Measurements from ENCODE around the gene PDILT. TPM values are rescaled to one million over a fixed set of nuclear protein-coding genes. Genes with fewer than 3 reads are reported as not detected.
A peak's percentile ranks its signal among the peaks of the same experiment; 100 is the strongest.

The PDILT gene
- total and polyA plus RNA-seq, 9 donors: not detected

DNA sequence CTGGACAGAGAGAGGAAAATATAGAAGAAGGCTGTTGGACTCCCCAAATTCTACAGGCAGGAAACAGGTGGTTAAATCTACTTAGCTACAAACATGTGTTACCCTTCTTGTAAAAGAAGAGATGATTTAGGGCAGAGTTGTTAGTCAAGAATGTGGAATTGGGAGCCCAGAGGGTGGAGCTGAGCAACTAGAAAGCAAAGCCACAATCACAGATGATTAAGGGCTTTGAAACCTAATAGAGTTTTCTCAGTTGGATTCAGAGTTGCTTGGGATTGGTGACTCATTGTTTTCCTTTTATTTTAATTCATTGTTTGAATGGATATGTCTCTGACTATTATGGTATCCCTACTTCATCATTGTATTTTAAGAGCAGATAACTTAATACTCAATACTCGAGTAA lies 11.0 kb upstream of the PDILT start:
- H3K27me3 ChIP-seq: no peaks in the 10 kb centered on the region
- H3K4me3 ChIP-seq: no peak overlapping the region
- intact Hi-C loops (cut with DNase I): no loop called here
- WGBS, 3 donors: 58 to 72% (median 70%) methylated on average over 1 of the region's 1 CpG
- H3K4me1 ChIP-seq (ENCODE audit: insufficient read depth): no peaks in the 10 kb centered on the region
- no peaks in the 10 kb centered on the region for H3K9me3 ChIP-seq
- no peak overlapping the region for H3K27ac ChIP-seq
- DNase-seq: no peak
- no peaks in the 10 kb centered on the region for H3K36me3 ChIP-seq
- TF ChIP-seq EP300 (IDR thresholded peaks at IDR 0.05) (no peak), POLR2A (IDR thresholded peaks at IDR 0.05) (no peak)
- TF ChIP-seq, protein P1, sequence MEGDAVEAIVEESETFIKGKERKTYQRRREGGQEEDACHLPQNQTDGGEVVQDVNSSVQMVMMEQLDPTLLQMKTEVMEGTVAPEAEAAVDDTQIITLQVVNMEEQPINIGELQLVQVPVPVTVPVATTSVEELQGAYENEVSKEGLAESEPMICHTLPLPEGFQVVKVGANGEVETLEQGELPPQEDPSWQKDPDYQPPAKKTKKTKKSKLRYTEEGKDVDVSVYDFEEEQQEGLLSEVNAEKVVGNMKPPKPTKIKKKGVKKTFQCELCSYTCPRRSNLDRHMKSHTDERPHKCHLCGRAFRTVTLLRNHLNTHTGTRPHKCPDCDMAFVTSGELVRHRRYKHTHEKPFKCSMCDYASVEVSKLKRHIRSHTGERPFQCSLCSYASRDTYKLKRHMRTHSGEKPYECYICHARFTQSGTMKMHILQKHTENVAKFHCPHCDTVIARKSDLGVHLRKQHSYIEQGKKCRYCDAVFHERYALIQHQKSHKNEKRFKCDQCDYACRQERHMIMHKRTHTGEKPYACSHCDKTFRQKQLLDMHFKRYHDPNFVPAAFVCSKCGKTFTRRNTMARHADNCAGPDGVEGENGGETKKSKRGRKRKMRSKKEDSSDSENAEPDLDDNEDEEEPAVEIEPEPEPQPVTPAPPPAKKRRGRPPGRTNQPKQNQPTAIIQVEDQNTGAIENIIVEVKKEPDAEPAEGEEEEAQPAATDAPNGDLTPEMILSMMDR (IDR thresholded peaks at IDR 0.05): no peak

DNA sequence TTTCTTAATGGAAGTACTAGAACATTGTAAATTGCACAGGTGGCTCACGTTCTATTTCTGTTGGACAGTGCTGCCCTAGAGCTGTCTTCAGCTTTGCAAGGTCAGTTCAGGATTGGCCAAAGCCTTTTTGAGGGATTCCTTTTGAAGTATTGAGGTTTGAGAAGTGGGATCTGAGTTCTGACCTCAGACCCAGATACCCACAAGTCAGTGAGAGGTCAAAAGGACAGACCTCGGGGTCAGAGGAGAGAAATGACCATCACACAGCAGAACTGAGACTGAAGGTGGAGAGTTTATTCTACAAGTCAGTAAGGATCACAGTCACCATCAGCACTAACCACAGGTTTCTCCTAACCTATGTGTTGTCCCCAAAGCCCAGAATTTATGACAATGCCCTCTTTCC lies 6.5 kb upstream of the PDILT start:
- intact Hi-C loops (cut with DNase I): no loop called here
- no peak for DNase-seq
- TF ChIP-seq, protein P1 (IDR thresholded peaks at IDR 0.05): no peak
- TF ChIP-seq POLR2A (IDR thresholded peaks at IDR 0.05) (no peak), EP300 (IDR thresholded peaks at IDR 0.05) (no peak)
- 80 to 85% (median 83%) methylated on average over 2 of the region's 2 CpGs for WGBS, 3 donors
- H3K27ac ChIP-seq: no peak overlapping the region
- H3K36me3 ChIP-seq: no peaks in the 10 kb centered on the region
- no peaks in the 10 kb centered on the region for H3K9me3 ChIP-seq
- H3K27me3 ChIP-seq: no peaks in the 10 kb centered on the region
- peaks cover 2% of the 10 kb centered on the region for H3K4me1 ChIP-seq (ENCODE audit: insufficient read depth)
- H3K4me3 ChIP-seq: no peak overlapping the region

DNA sequence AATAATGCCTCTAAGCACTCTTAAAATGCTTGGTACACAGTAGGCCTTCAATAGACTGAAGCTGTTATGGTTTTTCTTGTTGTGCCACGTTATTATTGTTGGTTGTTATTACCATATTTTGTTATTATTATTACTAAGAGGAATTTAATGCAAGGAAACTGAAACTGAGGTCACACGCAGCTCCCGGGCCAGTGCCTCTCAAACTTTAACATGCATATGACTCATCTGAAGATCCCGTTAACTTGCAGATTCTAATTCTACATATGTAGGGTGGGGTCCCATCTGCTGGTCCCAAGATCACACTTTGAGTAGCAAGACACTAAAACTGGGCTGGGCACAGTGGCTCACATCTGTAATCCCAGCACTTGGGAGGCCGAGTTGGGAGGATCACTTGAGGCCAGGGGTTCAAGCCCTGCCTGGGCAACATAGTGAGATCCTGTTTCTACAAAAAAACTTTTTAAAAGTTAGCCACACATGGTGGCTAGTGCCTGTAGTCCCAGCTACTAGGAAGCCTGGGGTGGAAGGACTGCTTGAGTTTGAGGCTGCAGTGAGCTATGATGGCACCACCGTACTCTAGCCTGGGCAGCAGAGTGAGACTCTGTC lies 5.7 kb upstream of the PDILT start:
- no peaks in the 10 kb centered on the region for H3K27me3 ChIP-seq
- no peak for DNase-seq
- WGBS, 3 donors: 57 to 73% (median 65%) methylated on average over 6 of the region's 6 CpGs
- H3K9me3 ChIP-seq: no peaks in the 10 kb centered on the region
- H3K36me3 ChIP-seq: no peaks in the 10 kb centered on the region
- intact Hi-C loops (cut with DNase I): no loop called here
- H3K4me1 ChIP-seq (ENCODE audit: insufficient read depth): peaks cover 2% of the 10 kb centered on the region
- TF ChIP-seq, protein P1 (IDR thresholded peaks at IDR 0.05): no peak
- TF ChIP-seq POLR2A (IDR thresholded peaks at IDR 0.05): no peak
- TF ChIP-seq EP300 (IDR thresholded peaks at IDR 0.05): no peak
- no peak overlapping the region for H3K4me3 ChIP-seq
- no peak overlapping the region for H3K27ac ChIP-seq

DNA sequence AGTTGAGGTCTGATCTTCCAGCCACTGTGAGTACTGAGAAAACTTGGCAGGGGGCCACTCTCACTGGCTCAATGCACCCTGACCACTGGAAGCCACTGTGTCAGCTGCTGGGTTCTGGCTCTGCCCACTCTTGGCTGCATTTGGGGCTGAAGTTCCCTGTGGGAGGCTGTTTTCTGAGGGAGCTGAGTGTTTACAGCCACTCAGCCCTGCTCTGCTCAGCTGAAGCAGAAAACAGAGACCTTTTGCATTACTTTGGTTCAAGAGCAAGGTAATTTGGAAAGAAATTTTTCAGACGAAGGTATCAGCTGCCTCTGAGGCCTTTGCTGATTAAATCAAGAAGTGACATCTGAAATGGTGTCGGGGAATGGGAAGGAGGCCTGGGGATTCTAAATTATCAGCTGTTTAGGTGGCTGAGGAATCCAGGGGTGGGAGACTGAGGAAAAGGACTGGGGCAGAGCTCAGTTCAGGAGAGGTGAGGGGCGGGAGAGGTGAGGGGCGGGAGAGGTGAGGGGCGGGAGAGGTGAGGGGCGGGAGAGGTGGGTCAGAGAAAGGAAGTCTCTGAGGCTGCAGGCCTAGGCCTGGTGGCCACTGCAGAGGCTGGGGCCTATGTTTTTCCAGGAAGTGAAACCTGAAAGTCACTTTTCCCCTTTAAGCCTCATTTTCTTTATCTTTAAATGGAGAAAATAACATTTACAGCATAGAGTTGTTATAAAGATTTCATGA lies 5.0 kb upstream of the PDILT start, which contains the start of gene ACSM5:
TSS of gene ACSM5 (plus strand) at position 137 of the 723 bp plus-strand sequence. CDS start 1,951 bp downstream, outside the sequence.
- H3K27ac ChIP-seq: no peak within 1 kb of the TSS
- intact Hi-C loops (cut with DNase I): no loop called here
- H3K36me3 ChIP-seq: no peaks in the 10 kb centered on the region
- no peaks in the 10 kb centered on the region for H3K9me3 ChIP-seq
- peak in 3 of 5 donors; percentile 24 to 47 (median 31) for DNase-seq
- TF ChIP-seq EP300 (IDR thresholded peaks at IDR 0.05) (no peak), POLR2A (IDR thresholded peaks at IDR 0.05) (no peak)
- TF ChIP-seq, protein P1 (IDR thresholded peaks at IDR 0.05): no peak
- H3K27me3 ChIP-seq: no peaks in the 10 kb centered on the region
- 78 to 79% (median 78%) methylated on average over 6 of the region's 6 CpGs for WGBS, 3 donors
- no peak within 1 kb of the TSS for H3K4me3 ChIP-seq
- H3K4me1 ChIP-seq (ENCODE audit: insufficient read depth): peaks cover 2% of the 10 kb centered on the region
